ENCODE measurements around the gene DISC1.

GRCh38 chr1:231855926-231856325 is 229.3 kb downstream of the DISC1 start:
- TF ChIP-seq PATZ1 (CRISPR knock-in tag; IDR thresholded peaks at IDR 0.05; ENCODE audit: borderline replicate concordance) (no peak), ZNF565 (CRISPR knock-in tag; conservative IDR thresholded peaks at IDR 0.05; ENCODE audit: low read depth) (no peak), POU6F1 (CRISPR knock-in tag; IDR thresholded peaks at IDR 0.05; ENCODE audit: borderline replicate concordance, low read depth) (no peak), TSHZ2 (CRISPR knock-in tag; IDR thresholded peaks at IDR 0.05) (no peak), ARNTL (CRISPR knock-in tag; IDR thresholded peaks at IDR 0.05; ENCODE audit: borderline replicate concordance, low read depth) (no peak), RARB (CRISPR knock-in tag; IDR thresholded peaks at IDR 0.05) (no peak), ESRRG (CRISPR knock-in tag; IDR thresholded peaks at IDR 0.05) (no peak), ZFP30 (CRISPR knock-in tag; IDR thresholded peaks at IDR 0.05) (no peak), ZNF70 (CRISPR knock-in tag; IDR thresholded peaks at IDR 0.05) (no peak), ZC3H10 (CRISPR knock-in tag; IDR thresholded peaks at IDR 0.05) (no peak), PPARA (CRISPR knock-in tag; IDR thresholded peaks at IDR 0.05; ENCODE audit: borderline replicate concordance) (no peak), CREB5 (CRISPR knock-in tag; IDR thresholded peaks at IDR 0.05; ENCODE audit: low read depth) (no peak), CSRNP3 (CRISPR knock-in tag; IDR thresholded peaks at IDR 0.05) (no peak), ZNF8 (CRISPR knock-in tag; IDR thresholded peaks at IDR 0.05) (no peak)
